ENCODE data around the gene RNU1-3.
"Not testable (repeated sequence)": the region's sequence is repeated elsewhere in the genome, so short reads cannot be mapped to it uniquely, and the experiment has no call there.

- not testable (repeated sequence) for TF ChIP-seq CTCF (conservative IDR thresholded peaks at IDR 0.05); EZH2 (IDR thresholded peaks at IDR 0.05; ENCODE audit: low read depth)
Observed at GRCh38 chr1:16646716-16647115, 20.0 kb downstream of the RNU1-3 start.
